ENCODE results near the gene ATG12.

- TF ChIP-seq EP300 (IDR thresholded peaks at IDR 0.05; ENCODE audit: borderline replicate concordance in 1 of 2, low read depth in 2 of 2, low read length in 2 of 2) (no peak), ASH2L (IDR thresholded peaks at IDR 0.05; ENCODE audit: low read length) (no peak), POLR2AphosphoS5 (IDR thresholded peaks at IDR 0.05; ENCODE audit: low read depth, low read length) (no peak), SUZ12 (IDR thresholded peaks at IDR 0.05; ENCODE audit: low read length) (no peak), KDM1A (IDR thresholded peaks at IDR 0.05; ENCODE audit: borderline replicate concordance, low read length) (no peak), EGR1 (IDR thresholded peaks at IDR 0.05; ENCODE audit: borderline replicate concordance, low read depth, low read length) (no peak), MAX (IDR thresholded peaks at IDR 0.05) (no peak), SRF (IDR thresholded peaks at IDR 0.05; ENCODE audit: low read depth, low read length) (no peak), POLR2A (IDR thresholded peaks at IDR 0.05; ENCODE audit: control extremely low read depth in 1 of 2, low read depth in 2 of 2, low read length in 2 of 2) (no peak), CTCF (IDR thresholded peaks at IDR 0.05; ENCODE audit: control extremely low read depth in 1 of 3, insufficient read depth in 1 of 3, low read depth in 1 of 3, low read length in 3 of 3) (no peak), E2F6 (IDR thresholded peaks at IDR 0.05) (no peak)
Measured at GRCh38 chr5:115869256-115869795, 28.0 kb upstream of the ATG12 start.
